SK-N-SH (cell line): ENCODE data around the gene SHROOM4. TPM values are rescaled to one million over a fixed set of nuclear protein-coding genes. Genes with fewer than 3 reads are reported as not detected.

Source experiments
- CTCF ChIA-PET: fragments of 300-600, 350-600 bp; formaldehyde crosslinking; extraction: SDS; loops from one replicate; lab custom pipeline; 2021; lab: Yijun Ruan, JAX
- POLR2A ChIA-PET: fragments of 350-600 bp; sonication (Branson Sonifier 250); formaldehyde crosslinking; extraction: SDS; loops from one replicate; lab custom pipeline; 2020; ENCODE audit warnings: antibody characterized with exemption, inconsistent platforms; lab: Yijun Ruan, JAX
- DNase-seq: peaks from one replicate; pipeline ENCODE4 v3.0.0; 2012
- H2AFZ ChIP-seq: fragments of 200-600 bp; sonication (generic); 2 replicates; pipeline ENCODE4 v1.8.1; 2016; ENCODE audit warnings: antibody characterized with exemption, mild to moderate bottlenecking, low read depth
- H3F3A ChIP-seq: fragments of 200-600 bp; sonication (generic); replicated peaks from 2 replicates; pipeline ENCODE3; 2016; ENCODE audit warnings: antibody characterized with exemption, mild to moderate bottlenecking; ENCODE audit not compliant: insufficient read depth
- H3K27ac ChIP-seq, 2 experiments: fragments of 200-500 bp in 1 of 2; fragments of 200-600 bp in 1 of 2; sonication (Bioruptor generic) in 1 of 2; sonication (generic), shearing (Covaris generic) in 1 of 2; 2 replicates each; pipeline versions ENCODE4 v1.5.1 to v1.6.1; 2014 to 2016; ENCODE audit warnings: low read depth in 2 of 2, inconsistent platforms in 1 of 2, low read length in 1 of 2, mild to moderate bottlenecking in 1 of 2, mixed read lengths in 1 of 2
- H3K27me3 ChIP-seq: fragments of 200-600 bp; sonication (generic), shearing (Covaris generic); 2 replicates; pipeline ENCODE4 v1.6.1; 2016; ENCODE audit warnings: mixed run types; ENCODE audit not compliant: insufficient read depth
- H3K36me3 ChIP-seq, 2 experiments: fragments of 200-500 bp in 1 of 2; fragments of 200-600 bp in 1 of 2; sonication (Bioruptor generic) in 1 of 2; sonication (generic) in 1 of 2; replicated peaks in 1 of 2; 2 replicates each; pipeline versions ENCODE3 to v1.5.1; 2014 to 2016; ENCODE audit warnings: low read length in 1 of 2, mild to moderate bottlenecking in 1 of 2; ENCODE audit not compliant: insufficient read depth in 2 of 2, control insufficient read depth in 1 of 2
- H3K4me1 ChIP-seq, 2 experiments: fragments of 200-500 bp in 1 of 2; fragments of 200-600 bp in 1 of 2; sonication (Bioruptor generic) in 1 of 2; sonication (generic), shearing (Covaris generic) in 1 of 2; 2 replicates each; pipeline versions ENCODE4 v1.5.1 to v1.6.1; 2014 to 2016; ENCODE audit warnings: low read depth in 1 of 2, low read length in 1 of 2, mixed run types in 1 of 2; ENCODE audit not compliant: insufficient read depth in 2 of 2, control insufficient read depth in 1 of 2
- H3K4me2 ChIP-seq: fragments of 200-600 bp; sonication (generic), shearing (Covaris generic); 2 replicates; pipeline ENCODE4 v1.6.1; 2017; ENCODE audit warnings: mixed run types
- H3K4me3 ChIP-seq, 2 experiments: fragments of 200-500 bp in 1 of 2; fragments of 200-600 bp in 1 of 2; sonication (Bioruptor generic) in 1 of 2; sonication (generic), shearing (Covaris generic) in 1 of 2; 2 replicates each; pipeline versions ENCODE4 v1.5.1 to v1.8.1; 2014 to 2016; ENCODE audit warnings: low read depth in 2 of 2, inconsistent platforms in 1 of 2, low read length in 1 of 2, mild to moderate bottlenecking in 1 of 2, mixed read lengths in 1 of 2, moderate library complexity in 1 of 2
- H3K79me2 ChIP-seq: fragments of 200-600 bp; sonication (generic); 2 replicates; pipeline ENCODE4 v1.8.1; 2017; ENCODE audit warnings: mild to moderate bottlenecking; ENCODE audit not compliant: insufficient read depth
- H3K9ac ChIP-seq: fragments of 200-600 bp; sonication (generic); 2 replicates; pipeline ENCODE4 v1.6.1; 2017; ENCODE audit warnings: mixed run types
- H3K9me2 ChIP-seq: fragments of 200-600 bp; sonication (generic); 2 replicates; pipeline ENCODE4 v1.6.1; 2017; ENCODE audit warnings: mixed run types
- H3K9me3 ChIP-seq: fragments of 200-600 bp; sonication (generic); 2 replicates; pipeline ENCODE4 v1.6.1; 2017; ENCODE audit warnings: mixed run types, mild to moderate bottlenecking, moderate library complexity
- H4K20me1 ChIP-seq: fragments of 200-600 bp; sonication (generic); 2 replicates; pipeline ENCODE4 v1.6.1; 2017; ENCODE audit warnings: mild to moderate bottlenecking, mixed run types; ENCODE audit not compliant: insufficient read depth
- CHD2 ChIP-seq: fragments of 150-350 bp; IDR thresholded peaks from 2 replicates; pipeline ENCODE4 v1.6.1; 2018; ENCODE audit warnings: low read length; ENCODE audit not compliant: partially characterized antibody
- FOXM1 ChIP-seq: IDR thresholded peaks from 2 replicates; pipeline ENCODE4 v1.4.0; 2012; ENCODE audit warnings: low read depth, mild to moderate bottlenecking
- GATA2 ChIP-seq: sonication (generic); formaldehyde crosslinking; IDR thresholded peaks from 2 replicates; pipeline ENCODE4 v1.5.0; 2020; ENCODE audit warnings: mild to moderate bottlenecking, missing genetic modification reagents
- POLR2AphosphoS5 ChIP-seq: IDR thresholded peaks from 2 replicates; pipeline ENCODE4 v1.6.1; 2012; ENCODE audit warnings: low read depth, low read length
- RFX5 ChIP-seq: IDR thresholded peaks from 2 replicates; pipeline ENCODE4 v1.6.1; 2012; ENCODE audit warnings: mild to moderate bottlenecking, improper control_type of control experiment, low read length
- RXRA ChIP-seq: IDR thresholded peaks from 2 replicates; pipeline ENCODE4 v1.4.0; 2012; ENCODE audit warnings: low read depth, mild to moderate bottlenecking, borderline replicate concordance
- SIN3A ChIP-seq: IDR thresholded peaks from 2 replicates; pipeline ENCODE4 v1.6.1; 2012; ENCODE audit warnings: low read depth, mild to moderate bottlenecking, low read length, moderate library complexity, borderline replicate concordance
- TCF12 ChIP-seq: IDR thresholded peaks from 2 replicates; pipeline ENCODE4 v1.4.0; 2012
- TEAD4 ChIP-seq: IDR thresholded peaks from 2 replicates; pipeline ENCODE4 v1.4.0; 2012; ENCODE audit warnings: mild to moderate bottlenecking, borderline replicate concordance; ENCODE audit not compliant: insufficient read depth
- WGBS: methylation state at CpG from one replicate; pipeline ENCODE4 v1.1.6; 2017; ENCODE audit warnings: low lambda C conversion rate; 5-methylcytosine and 5-hydroxymethylcytosine counted together
- polyA plus RNA-seq, 3 experiments: library from polyadenylated mRNA; depleted of rRNA; stranded (reverse); fragments of >200 nt; gene quantifications; 2 replicates each; pipeline ENCODE4 v1.2.3, GENCODE V29; 2012
- TF ChIP-seq, protein P1 (sequence below): IDR thresholded peaks from 2 replicates; pipeline ENCODE4 v1.6.1; 2012; ENCODE audit warnings: mild to moderate bottlenecking, low read depth, low read length, moderate library complexity
- TF ChIP-seq, protein P2 (sequence below): fragments of 200-600 bp; sonication (generic); IDR thresholded peaks from 2 replicates; pipeline ENCODE4 v1.6.1; 2017; ENCODE audit warnings: antibody characterized with exemption, mild to moderate bottlenecking, moderate library complexity

The SHROOM4 gene
- polyA plus RNA-seq, 1 of the 3 experiments (the other 2 are of a cell fraction), result 0.31 TPM

DNA sequence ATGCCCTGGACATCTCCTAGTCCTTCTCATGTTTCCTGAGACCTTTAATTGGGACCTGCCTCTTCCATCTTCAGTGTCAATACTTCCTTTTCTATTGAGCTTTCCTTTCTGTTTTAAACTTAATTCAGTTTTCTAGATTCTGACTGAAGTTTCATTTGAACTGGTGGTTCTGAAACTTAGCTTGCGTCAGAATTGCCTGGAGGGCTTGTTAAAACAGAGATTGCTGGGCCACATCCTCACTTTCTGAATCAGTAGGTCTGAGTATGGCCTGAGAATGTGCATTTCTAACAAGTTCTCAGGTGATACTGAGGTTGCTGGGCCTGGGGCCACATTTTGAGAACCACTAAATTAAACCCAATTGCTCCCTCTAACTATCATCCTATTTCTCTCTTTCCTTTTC, 191.2 kb downstream of the SHROOM4 start:
- Histone ChIP-seq H3K9me2 (no peaks in the 10 kb centered on the region; the same call in 1 of the 2 replicates), H3K9me3 (no peaks in the 10 kb centered on the region), H3K9ac (no peak overlapping the region)
- TF ChIP-seq CHD2 (no peak), POLR2AphosphoS5 (no peak), RFX5 (no peak), SIN3A (no peak), RXRA (no peak), FOXM1 (no peak)
- TF ChIP-seq, protein P1, sequence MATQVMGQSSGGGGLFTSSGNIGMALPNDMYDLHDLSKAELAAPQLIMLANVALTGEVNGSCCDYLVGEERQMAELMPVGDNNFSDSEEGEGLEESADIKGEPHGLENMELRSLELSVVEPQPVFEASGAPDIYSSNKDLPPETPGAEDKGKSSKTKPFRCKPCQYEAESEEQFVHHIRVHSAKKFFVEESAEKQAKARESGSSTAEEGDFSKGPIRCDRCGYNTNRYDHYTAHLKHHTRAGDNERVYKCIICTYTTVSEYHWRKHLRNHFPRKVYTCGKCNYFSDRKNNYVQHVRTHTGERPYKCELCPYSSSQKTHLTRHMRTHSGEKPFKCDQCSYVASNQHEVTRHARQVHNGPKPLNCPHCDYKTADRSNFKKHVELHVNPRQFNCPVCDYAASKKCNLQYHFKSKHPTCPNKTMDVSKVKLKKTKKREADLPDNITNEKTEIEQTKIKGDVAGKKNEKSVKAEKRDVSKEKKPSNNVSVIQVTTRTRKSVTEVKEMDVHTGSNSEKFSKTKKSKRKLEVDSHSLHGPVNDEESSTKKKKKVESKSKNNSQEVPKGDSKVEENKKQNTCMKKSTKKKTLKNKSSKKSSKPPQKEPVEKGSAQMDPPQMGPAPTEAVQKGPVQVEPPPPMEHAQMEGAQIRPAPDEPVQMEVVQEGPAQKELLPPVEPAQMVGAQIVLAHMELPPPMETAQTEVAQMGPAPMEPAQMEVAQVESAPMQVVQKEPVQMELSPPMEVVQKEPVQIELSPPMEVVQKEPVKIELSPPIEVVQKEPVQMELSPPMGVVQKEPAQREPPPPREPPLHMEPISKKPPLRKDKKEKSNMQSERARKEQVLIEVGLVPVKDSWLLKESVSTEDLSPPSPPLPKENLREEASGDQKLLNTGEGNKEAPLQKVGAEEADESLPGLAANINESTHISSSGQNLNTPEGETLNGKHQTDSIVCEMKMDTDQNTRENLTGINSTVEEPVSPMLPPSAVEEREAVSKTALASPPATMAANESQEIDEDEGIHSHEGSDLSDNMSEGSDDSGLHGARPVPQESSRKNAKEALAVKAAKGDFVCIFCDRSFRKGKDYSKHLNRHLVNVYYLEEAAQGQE, result no peak
- TF ChIP-seq, protein P2, sequence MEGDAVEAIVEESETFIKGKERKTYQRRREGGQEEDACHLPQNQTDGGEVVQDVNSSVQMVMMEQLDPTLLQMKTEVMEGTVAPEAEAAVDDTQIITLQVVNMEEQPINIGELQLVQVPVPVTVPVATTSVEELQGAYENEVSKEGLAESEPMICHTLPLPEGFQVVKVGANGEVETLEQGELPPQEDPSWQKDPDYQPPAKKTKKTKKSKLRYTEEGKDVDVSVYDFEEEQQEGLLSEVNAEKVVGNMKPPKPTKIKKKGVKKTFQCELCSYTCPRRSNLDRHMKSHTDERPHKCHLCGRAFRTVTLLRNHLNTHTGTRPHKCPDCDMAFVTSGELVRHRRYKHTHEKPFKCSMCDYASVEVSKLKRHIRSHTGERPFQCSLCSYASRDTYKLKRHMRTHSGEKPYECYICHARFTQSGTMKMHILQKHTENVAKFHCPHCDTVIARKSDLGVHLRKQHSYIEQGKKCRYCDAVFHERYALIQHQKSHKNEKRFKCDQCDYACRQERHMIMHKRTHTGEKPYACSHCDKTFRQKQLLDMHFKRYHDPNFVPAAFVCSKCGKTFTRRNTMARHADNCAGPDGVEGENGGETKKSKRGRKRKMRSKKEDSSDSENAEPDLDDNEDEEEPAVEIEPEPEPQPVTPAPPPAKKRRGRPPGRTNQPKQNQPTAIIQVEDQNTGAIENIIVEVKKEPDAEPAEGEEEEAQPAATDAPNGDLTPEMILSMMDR, result no peak
- TF ChIP-seq, all 33 proteins: peak for 0
- Histone ChIP-seq H3K27me3 (no peaks in the 10 kb centered on the region), H4K20me1 (no peaks in the 10 kb centered on the region), H3K79me2 (no peaks in the 10 kb centered on the region), H3K27ac (no peak overlapping the region), H2AFZ (no peak overlapping the region), H3K4me3 (no peak overlapping the region), H3K4me1 (no peaks in the 10 kb centered on the region), H3F3A (no peaks in the 10 kb centered on the region), H3K36me3 (no peaks in the 10 kb centered on the region), H3K4me2 (no peak overlapping the region)
- ChIA-PET POLR2A (no interaction called here), CTCF (interaction anchor here (1.3 kb wide), 1 partner anchor 24 kb away, joined by 3 read pairs; no protein-coding TSS in a partner anchor)
- DNase-seq, result no peak
- 24% methylated on average over 1 of the region's 1 CpG for WGBS

DNA sequence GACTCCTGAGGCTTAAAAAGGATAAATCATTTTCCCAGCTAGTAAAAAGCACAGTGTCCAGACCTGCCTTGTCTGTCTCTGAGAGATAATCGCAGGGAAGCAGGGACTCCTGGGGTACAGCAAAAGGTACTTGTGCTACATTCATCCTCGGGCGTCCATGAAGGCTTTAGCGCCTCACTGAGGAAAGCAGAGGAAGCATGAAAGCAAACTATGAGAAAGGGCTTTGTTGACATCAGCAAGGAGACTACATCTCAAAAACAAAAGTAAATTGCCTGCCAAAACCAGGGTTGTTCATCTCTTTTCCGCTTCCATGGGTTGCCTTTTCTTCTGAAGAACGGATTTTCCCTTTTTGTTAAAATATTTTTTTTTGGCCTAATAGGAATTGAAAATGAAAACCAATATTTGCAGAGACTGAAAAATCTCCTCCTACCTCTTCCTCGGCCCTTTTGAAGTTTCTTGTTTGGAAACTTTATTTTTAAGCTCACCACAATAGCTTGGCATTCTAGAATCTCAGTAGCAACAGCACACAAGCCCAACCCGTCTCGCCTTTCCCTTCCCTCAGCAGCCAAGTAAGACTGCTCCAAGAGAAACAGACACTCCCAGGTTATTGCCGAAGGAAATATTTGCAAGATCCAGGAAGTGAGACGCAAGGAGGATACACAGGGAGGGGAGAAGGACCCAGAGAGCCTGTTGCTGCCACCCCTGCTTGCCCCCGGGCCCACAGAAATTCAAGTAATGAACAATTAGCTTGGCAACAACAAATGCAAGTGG, 195.0 kb downstream of the SHROOM4 start:
- Histone ChIP-seq H3K9me2 (no peaks in the 10 kb centered on the region; the same call in 1 of the 2 replicates), H3K9me3 (no peaks in the 10 kb centered on the region), H2AFZ (no peak overlapping the region), H3K4me3 (no peak overlapping the region), H3K36me3 (no peaks in the 10 kb centered on the region), H3F3A (no peaks in the 10 kb centered on the region), H3K27ac (no peak overlapping the region), H3K4me2 (no peak overlapping the region), H3K9ac (no peak overlapping the region), H3K79me2 (no peaks in the 10 kb centered on the region), H4K20me1 (no peaks in the 10 kb centered on the region), H3K4me1 (peaks cover 0 to 4% of the 10 kb centered on the region in 2 experiments; a peak in 1 of 4 replicates), H3K27me3 (no peaks in the 10 kb centered on the region)
- DNase-seq, result no peak
- ChIA-PET POLR2A (no interaction called here), CTCF (interaction anchor here (0.8 kb wide), 1 partner anchor 11 kb away, joined by 3 read pairs; no protein-coding TSS in a partner anchor)
- WGBS, result 21% methylated on average over 12 of the region's 12 CpGs
- TF ChIP-seq FOXM1, result no peak
- no peak for TF ChIP-seq GATA2 (CRISPR knock-in tag)
- TF ChIP-seq, protein P2, result no peak
- no peak for TF ChIP-seq RXRA
- no peak for TF ChIP-seq TEAD4
- no peak for TF ChIP-seq TCF12
